Parathyroid adenoma (tissue), 2 donors: ENCODE results near the gene MFSD12.
"Not testable (repeated sequence)": the region's sequence is repeated elsewhere in the genome, so short reads cannot be mapped to it uniquely, and the experiment has no call there.

Experiments
- H2AFZ ChIP-seq: fragments of 300-600 bp; sonication (generic); one replicate; pipeline ENCODE4 v1.7.0; 2017; ENCODE audit warnings: antibody characterized with exemption, mild to moderate bottlenecking
- H3K27ac ChIP-seq: fragments of 300-600 bp; sonication (generic); one replicate; pipeline ENCODE4 v1.7.0; 2017
- H3K27me3 ChIP-seq: fragments of 300-600 bp; sonication (generic); one replicate; pipeline ENCODE4 v1.7.0; 2017; ENCODE audit warnings: low read length; ENCODE audit not compliant: control insufficient read depth, insufficient read depth
- H3K36me3 ChIP-seq: fragments of 300-600 bp; sonication (generic); one replicate; pipeline ENCODE4 v1.7.0; 2017; ENCODE audit warnings: low read length; ENCODE audit not compliant: control insufficient read depth, insufficient read depth
- H3K4me1 ChIP-seq: fragments of 300-600 bp; sonication (generic); one replicate; pipeline ENCODE4 v1.7.0; 2017; ENCODE audit warnings: control low read depth
- H3K4me2 ChIP-seq: fragments of 300-600 bp; sonication (generic); one replicate; pipeline ENCODE4 v1.7.0; 2017; ENCODE audit warnings: low read length
- H3K4me3 ChIP-seq: fragments of 300-600 bp; sonication (generic); one replicate; pipeline ENCODE4 v1.7.0; 2017; ENCODE audit warnings: low read depth, low read length
- H3K79me2 ChIP-seq: fragments of 300-600 bp; sonication (generic); one replicate; pipeline ENCODE4 v1.7.0; 2017; ENCODE audit warnings: control low read depth
- H3K9ac ChIP-seq: fragments of 300-600 bp; sonication (generic); one replicate; pipeline ENCODE4 v1.7.0; 2017; ENCODE audit warnings: mild to moderate bottlenecking
- H3K9me3 ChIP-seq: fragments of 300-600 bp; sonication (generic); one replicate; pipeline ENCODE4 v1.7.0; 2017; ENCODE audit warnings: low read length; ENCODE audit not compliant: control insufficient read depth
- CTCF ChIP-seq: fragments of 300-600 bp; sonication (generic); IDR thresholded peaks from one replicate; pipeline ENCODE4 v1.7.0; 2017; ENCODE audit warnings: antibody characterized with exemption, mild to moderate bottlenecking
- donor health status: primary hyperparathyroidism.

Gene MFSD12

GRCh38 chr19:3572132-3572854 lies 14.9 kb upstream of the MFSD12 start:
- H3K27me3 ChIP-seq: no peaks in the 10 kb centered on the region
- H3K4me2 ChIP-seq: peak overlapping the region; percentile 99
- no peaks in the 10 kb centered on the region for H3K36me3 ChIP-seq
- H3K27ac ChIP-seq: peak overlapping the region; percentile 40
- H3K9me3 ChIP-seq: no peaks in the 10 kb centered on the region
- no peak for TF ChIP-seq CTCF
- peak overlapping the region; percentile 100 for H2AFZ ChIP-seq
- peaks cover 5% of the 10 kb centered on the region for H3K4me1 ChIP-seq
- peak overlapping the region; percentile 87 for H3K4me3 ChIP-seq
- H3K9ac ChIP-seq: peak overlapping the region; percentile 33
- H3K79me2 ChIP-seq: no peaks in the 10 kb centered on the region

DNA sequence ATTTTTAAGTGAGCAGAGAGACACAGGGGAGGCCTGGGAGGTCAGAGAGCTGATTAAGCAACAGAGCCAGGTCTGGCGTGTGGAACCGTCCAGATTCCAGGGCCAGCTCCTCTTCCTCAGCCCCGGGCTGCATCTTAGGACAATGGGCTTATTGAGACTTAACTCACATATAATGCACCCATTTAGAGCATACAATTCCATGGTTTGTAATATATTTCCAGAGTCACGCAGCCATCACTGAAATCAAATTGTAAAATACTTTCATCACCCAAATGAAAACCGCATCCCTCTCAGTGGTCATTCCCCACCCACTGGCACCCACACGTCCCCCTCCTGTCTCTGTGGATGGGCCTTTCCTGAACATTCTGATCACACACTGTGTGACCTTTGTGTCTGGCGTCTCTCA lies 13.2 kb upstream of the MFSD12 start:
- no peak overlapping the region for H3K4me3 ChIP-seq
- no peaks in the 10 kb centered on the region for H3K36me3 ChIP-seq
- no peak overlapping the region for H3K9ac ChIP-seq
- TF ChIP-seq CTCF: no peak
- H2AFZ ChIP-seq: no peak overlapping the region
- no peaks in the 10 kb centered on the region for H3K27me3 ChIP-seq
- H3K4me1 ChIP-seq: peaks cover 5% of the 10 kb centered on the region
- no peak overlapping the region for H3K27ac ChIP-seq
- no peaks in the 10 kb centered on the region for H3K79me2 ChIP-seq
- H3K9me3 ChIP-seq: no peaks in the 10 kb centered on the region
- no peak overlapping the region for H3K4me2 ChIP-seq

- H3K9ac ChIP-seq, H3K27ac ChIP-seq, H3K9me3 ChIP-seq, H3K36me3 ChIP-seq, H3K4me1 ChIP-seq, H3K4me3 ChIP-seq, H3K27me3 ChIP-seq, H3K4me2 ChIP-seq, H2AFZ ChIP-seq, H3K79me2 ChIP-seq: not testable (repeated sequence)
Measured at GRCh38 chr19:3570042-3570441, 12.7 kb upstream of the MFSD12 start.

DNA sequence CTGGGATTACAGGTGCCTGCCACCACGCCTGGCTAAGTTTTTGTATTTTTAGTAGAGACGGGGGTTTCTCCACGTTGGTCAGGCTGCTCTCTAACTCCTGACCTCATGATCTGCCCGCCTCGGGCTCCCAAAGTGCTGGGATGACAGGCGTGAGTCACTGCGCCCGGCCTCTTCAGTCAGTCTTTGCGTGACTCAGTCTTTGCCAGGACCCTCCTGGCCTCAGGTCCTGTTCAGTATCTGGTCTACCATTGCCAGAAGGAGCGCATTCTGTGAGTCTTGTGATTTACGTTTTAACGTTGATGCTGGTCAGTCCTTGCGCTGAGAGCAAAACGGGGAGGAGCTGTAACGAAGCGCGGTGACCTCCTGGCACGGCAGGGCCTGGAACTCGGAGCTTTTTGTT lies 7.8 kb upstream of the MFSD12 start:
- Histone ChIP-seq H3K27me3 (no peaks in the 10 kb centered on the region), H3K9me3 (no peaks in the 10 kb centered on the region), H3K36me3 (no peaks in the 10 kb centered on the region), H3K4me3 (no peak overlapping the region), H3K27ac (no peak overlapping the region), H3K9ac (no peak overlapping the region), H2AFZ (no peak overlapping the region), H3K79me2 (no peaks in the 10 kb centered on the region), H3K4me1 (no peaks in the 10 kb centered on the region), H3K4me2 (no peak overlapping the region)
- no peak for TF ChIP-seq CTCF

DNA sequence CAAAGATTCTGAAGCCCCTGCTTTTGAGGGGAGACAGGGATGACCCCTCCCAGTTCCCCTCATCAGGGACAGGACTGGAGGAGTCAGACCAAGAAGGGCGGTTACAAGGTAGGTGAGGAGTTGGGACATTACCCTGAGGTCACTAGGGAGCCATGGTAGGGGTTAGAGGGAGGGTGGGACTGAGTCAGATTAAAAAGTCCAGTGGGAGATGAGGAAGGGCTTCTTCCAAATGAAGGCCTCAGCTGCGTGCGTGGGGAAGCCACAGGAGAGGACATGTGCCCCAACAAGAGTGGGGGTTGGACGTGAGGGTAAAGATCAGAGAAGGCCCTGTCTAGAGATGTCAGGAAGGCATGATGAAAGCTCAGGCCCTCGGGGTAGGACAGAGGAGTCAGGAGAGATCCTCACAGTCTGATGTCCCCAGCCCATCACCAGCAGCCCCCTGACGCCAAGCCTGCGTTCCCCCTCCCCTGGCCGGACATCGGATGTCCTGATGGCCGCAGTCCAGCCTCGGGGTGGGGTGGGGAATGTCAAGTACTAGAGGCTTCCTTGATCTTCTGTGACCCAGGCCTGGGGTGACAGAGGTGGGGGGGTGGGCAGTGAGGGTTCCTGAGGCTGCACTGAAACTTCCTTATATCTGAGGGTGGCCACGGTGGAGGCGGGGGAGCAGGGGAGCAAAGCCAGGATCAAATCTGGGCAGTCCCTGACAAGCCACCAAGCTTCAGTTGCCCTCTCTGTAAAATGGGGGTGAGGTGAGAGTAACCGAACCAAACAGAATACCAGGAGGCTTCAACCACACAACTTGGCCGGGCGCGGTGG lies 6.5 kb upstream of the MFSD12 start:
- no peak overlapping the region for H2AFZ ChIP-seq
- no peaks in the 10 kb centered on the region for H3K79me2 ChIP-seq
- TF ChIP-seq CTCF: no peak
- no peaks in the 10 kb centered on the region for H3K9me3 ChIP-seq
- no peak overlapping the region for H3K4me3 ChIP-seq
- no peaks in the 10 kb centered on the region for H3K27me3 ChIP-seq
- H3K36me3 ChIP-seq: no peaks in the 10 kb centered on the region
- no peak overlapping the region for H3K9ac ChIP-seq
- H3K4me2 ChIP-seq: no peak overlapping the region
- no peaks in the 10 kb centered on the region for H3K4me1 ChIP-seq
- no peak overlapping the region for H3K27ac ChIP-seq
